Suprapubic skin (tissue), 4 donors: ENCODE measurements around the gene ADTRP. TPM values are rescaled to one million over a fixed set of nuclear protein-coding genes. Genes with fewer than 3 reads are reported as not detected.

Experiments used
- DNase-seq, 2 donors: peaks; one replicate each; pipeline ENCODE4 v3.0.0-alpha.2; 2019; ENCODE audit warnings: low spot score in 2 of 2
- H3K27ac ChIP-seq: fragments of 200-600 bp; sonication (generic); one replicate; pipeline ENCODE4 v1.5.1; 2019
- H3K27me3 ChIP-seq: fragments of 200-600 bp; sonication (generic); one replicate; pipeline ENCODE4 v1.5.1; 2019
- H3K36me3 ChIP-seq: fragments of 200-600 bp; sonication (generic); one replicate; pipeline ENCODE4 v1.5.1; 2019
- H3K4me1 ChIP-seq: fragments of 200-600 bp; sonication (generic); one replicate; pipeline ENCODE4 v1.5.1; 2019
- H3K4me3 ChIP-seq: fragments of 200-600 bp; sonication (generic); one replicate; pipeline ENCODE4 v1.5.1; 2019; ENCODE audit warnings: mild to moderate bottlenecking
- H3K9me3 ChIP-seq: fragments of 200-600 bp; sonication (generic); one replicate; pipeline ENCODE4 v1.5.1; 2019
- CTCF ChIP-seq, 2 donors: fragments of 200-600 bp in 1 of 2; fragments of 450-650 bp in 1 of 2; sonication (generic) in 1 of 2; IDR thresholded peaks; one replicate each; pipeline ENCODE4 v1.5.1; 2016 to 2019; ENCODE audit warnings: antibody characterized with exemption in 2 of 2, mild to moderate bottlenecking in 1 of 2, moderate library complexity in 1 of 2
- EP300 ChIP-seq: sonication (generic); formaldehyde crosslinking; IDR thresholded peaks from one replicate; pipeline ENCODE4 v1.6.1; 2017; ENCODE audit warnings: antibody characterized with exemption
- POLR2A ChIP-seq, 2 donors: fragments of 450-650 bp; IDR thresholded peaks; one replicate each; pipeline ENCODE4 v1.6.1; 2017; ENCODE audit warnings: antibody characterized with exemption in 2 of 2, mild to moderate bottlenecking in 2 of 2, moderate library complexity in 2 of 2
- POLR2AphosphoS5 ChIP-seq, 3 donors: sonication (generic); formaldehyde crosslinking; IDR thresholded peaks; one replicate each; pipeline ENCODE4 v1.6.1; 2017; ENCODE audit warnings: antibody characterized with exemption in 3 of 3
- WGBS: methylation state at CpG from one replicate; pipeline ENCODE4 v1.1.5; 2018; 5-methylcytosine and 5-hydroxymethylcytosine counted together
- total RNA-seq, 4 donors: library from RNA; depleted of rRNA; stranded (reverse); fragments of >200 nt; gene quantifications; one replicate each; pipeline ENCODE4 v1.1.0, GENCODE V29; 2016

The ADTRP gene
- total RNA-seq, 4 donors from 2014 or later = 19.6 to 39.5 (median 26.2) TPM

GRCh38 chr6:11758878-11759277, 19.7 kb downstream of the ADTRP start:
- no peak for DNase-seq
- WGBS = 61% methylated on average over 4 of the region's 4 CpGs
- Histone ChIP-seq H3K27ac (no peak overlapping the region), H3K27me3 (no peaks in the 10 kb centered on the region), H3K36me3 (no peaks in the 10 kb centered on the region), H3K4me1 (peaks cover 40% of the 10 kb centered on the region), H3K4me3 (no peak overlapping the region), H3K9me3 (no peaks in the 10 kb centered on the region)
- TF ChIP-seq EP300 (no peak), POLR2AphosphoS5 (IDR thresholded peaks at IDR 0.05) (no peak), POLR2A (IDR thresholded peaks at IDR 0.05) (no peak), CTCF (IDR thresholded peaks at IDR 0.05) (no peak)

- H3K4me1 ChIP-seq = peaks cover 28% of the 10 kb centered on the region
- H3K27me3 ChIP-seq = no peaks in the 10 kb centered on the region
- H3K36me3 ChIP-seq = no peaks in the 10 kb centered on the region
- H3K27ac ChIP-seq = no peak overlapping the region
- no peaks in the 10 kb centered on the region for H3K9me3 ChIP-seq
- WGBS = 47% methylated on average over 1 of the region's 1 CpG
- TF ChIP-seq POLR2AphosphoS5 (IDR thresholded peaks at IDR 0.05) = no peak
- DNase-seq = no peak
- H3K4me3 ChIP-seq = no peak overlapping the region
Observed at GRCh38 chr6:11756726-11757125, 21.9 kb downstream of the ADTRP start.

- H3K4me1 ChIP-seq = peaks cover 28% of the 10 kb centered on the region
- no peak for DNase-seq
- no peak for TF ChIP-seq CTCF (IDR thresholded peaks at IDR 0.05)
- TF ChIP-seq POLR2AphosphoS5 (IDR thresholded peaks at IDR 0.05) = no peak
- TF ChIP-seq POLR2A (IDR thresholded peaks at IDR 0.05) = no peak
- no peak for TF ChIP-seq EP300
- no peaks in the 10 kb centered on the region for H3K27me3 ChIP-seq
- no peak overlapping the region for H3K4me3 ChIP-seq
- H3K9me3 ChIP-seq = no peaks in the 10 kb centered on the region
- H3K27ac ChIP-seq = peak overlapping the region; percentile 80
- H3K36me3 ChIP-seq = no peaks in the 10 kb centered on the region
- WGBS = 98% methylated on average over 2 of the region's 2 CpGs
Observed at GRCh38 chr6:11756292-11756691, 22.3 kb downstream of the ADTRP start.

GRCh38 chr6:11755725-11756124, 22.9 kb downstream of the ADTRP start:
- H3K27me3 ChIP-seq = no peaks in the 10 kb centered on the region

GRCh38 chr6:11754625-11755271, 23.9 kb downstream of the ADTRP start:
- Histone ChIP-seq H3K4me1 (peaks cover 15% of the 10 kb centered on the region), H3K9me3 (no peaks in the 10 kb centered on the region), H3K4me3 (no peak overlapping the region), H3K36me3 (no peaks in the 10 kb centered on the region), H3K27ac (peak overlapping the region; percentile 80), H3K27me3 (no peaks in the 10 kb centered on the region)
- 44% methylated on average over 7 of the region's 7 CpGs for WGBS
- no peak for DNase-seq
- no peak for TF ChIP-seq EP300
- no peak for TF ChIP-seq POLR2AphosphoS5 (IDR thresholded peaks at IDR 0.05)

More at GRCh38 chr6:11755725-11756124, 22.9 kb downstream of the ADTRP start:
- Histone ChIP-seq H3K4me3 (no peak overlapping the region), H3K9me3 (no peaks in the 10 kb centered on the region), H3K27ac (peak overlapping the region; percentile 80), H3K36me3 (no peaks in the 10 kb centered on the region), H3K4me1 (peaks cover 23% of the 10 kb centered on the region)
- TF ChIP-seq POLR2AphosphoS5 (IDR thresholded peaks at IDR 0.05) (peak in 1 of 3 donors; percentile 58), EP300 (no peak)
- DNase-seq = no peak
- WGBS = 55% methylated on average over 1 of the region's 1 CpG

- no peak for DNase-seq
- Histone ChIP-seq H3K4me3 (no peak overlapping the region), H3K4me1 (peaks cover 12% of the 10 kb centered on the region), H3K27me3 (no peaks in the 10 kb centered on the region), H3K9me3 (no peaks in the 10 kb centered on the region), H3K27ac (no peak overlapping the region), H3K36me3 (no peaks in the 10 kb centered on the region)
- TF ChIP-seq CTCF (IDR thresholded peaks at IDR 0.05) (no peak), POLR2AphosphoS5 (IDR thresholded peaks at IDR 0.05) (no peak), POLR2A (IDR thresholded peaks at IDR 0.05) (no peak), EP300 (no peak)
- WGBS = 93% methylated on average over 4 of the region's 4 CpGs
Observed at GRCh38 chr6:11753798-11754197, 24.8 kb downstream of the ADTRP start.

GRCh38 chr6:11752360-11752759, 26.2 kb downstream of the ADTRP start:
- whole genome bisulfite sequencing = 56% methylated on average over 1 of the region's 1 CpG
- H3K27me3 ChIP-seq = no peaks in the 10 kb centered on the region
- no peak overlapping the region for H3K27ac ChIP-seq
- H3K4me3 ChIP-seq = no peak overlapping the region
- no peaks in the 10 kb centered on the region for H3K9me3 ChIP-seq
- peaks cover 11% of the 10 kb centered on the region for H3K4me1 ChIP-seq
- TF ChIP-seq POLR2AphosphoS5 (IDR thresholded peaks at IDR 0.05) = no peak
- TF ChIP-seq EP300 = no peak
- no peak for TF ChIP-seq POLR2A (IDR thresholded peaks at IDR 0.05)
- TF ChIP-seq CTCF (IDR thresholded peaks at IDR 0.05) = no peak
- DNase-seq = no peak
- H3K36me3 ChIP-seq = no peaks in the 10 kb centered on the region
